ENCODE results near the gene EPS15.

EPS15 gene

DNA sequence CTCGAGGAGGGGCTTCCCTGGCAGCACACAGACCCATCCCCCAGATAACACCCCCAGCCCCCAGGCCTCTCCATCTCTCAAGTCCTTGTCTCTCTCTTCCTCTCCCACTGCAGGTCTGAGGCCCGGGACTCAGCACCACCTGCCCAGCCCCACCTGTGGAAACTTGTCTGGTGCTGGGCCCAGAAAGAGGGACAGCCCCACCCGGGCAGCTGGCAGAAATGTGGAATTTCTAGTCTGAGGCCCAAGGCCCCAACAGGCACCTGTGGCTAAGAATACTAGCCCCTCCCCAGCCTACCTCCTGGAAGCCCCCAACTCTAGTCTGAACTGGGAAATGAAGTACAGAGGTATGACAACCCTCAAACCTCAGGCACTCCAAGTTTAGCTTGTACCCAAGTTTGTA, 204.1 kb downstream of the EPS15 start:
- H3K4me3 ChIP-seq: no peak overlapping the region
- TF ChIP-seq, protein P1, sequence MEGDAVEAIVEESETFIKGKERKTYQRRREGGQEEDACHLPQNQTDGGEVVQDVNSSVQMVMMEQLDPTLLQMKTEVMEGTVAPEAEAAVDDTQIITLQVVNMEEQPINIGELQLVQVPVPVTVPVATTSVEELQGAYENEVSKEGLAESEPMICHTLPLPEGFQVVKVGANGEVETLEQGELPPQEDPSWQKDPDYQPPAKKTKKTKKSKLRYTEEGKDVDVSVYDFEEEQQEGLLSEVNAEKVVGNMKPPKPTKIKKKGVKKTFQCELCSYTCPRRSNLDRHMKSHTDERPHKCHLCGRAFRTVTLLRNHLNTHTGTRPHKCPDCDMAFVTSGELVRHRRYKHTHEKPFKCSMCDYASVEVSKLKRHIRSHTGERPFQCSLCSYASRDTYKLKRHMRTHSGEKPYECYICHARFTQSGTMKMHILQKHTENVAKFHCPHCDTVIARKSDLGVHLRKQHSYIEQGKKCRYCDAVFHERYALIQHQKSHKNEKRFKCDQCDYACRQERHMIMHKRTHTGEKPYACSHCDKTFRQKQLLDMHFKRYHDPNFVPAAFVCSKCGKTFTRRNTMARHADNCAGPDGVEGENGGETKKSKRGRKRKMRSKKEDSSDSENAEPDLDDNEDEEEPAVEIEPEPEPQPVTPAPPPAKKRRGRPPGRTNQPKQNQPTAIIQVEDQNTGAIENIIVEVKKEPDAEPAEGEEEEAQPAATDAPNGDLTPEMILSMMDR (IDR thresholded peaks at IDR 0.05): no peak
- H3K27ac ChIP-seq: no peak overlapping the region
- no peak for DNase-seq (ENCODE audit: low spot score)

DNA sequence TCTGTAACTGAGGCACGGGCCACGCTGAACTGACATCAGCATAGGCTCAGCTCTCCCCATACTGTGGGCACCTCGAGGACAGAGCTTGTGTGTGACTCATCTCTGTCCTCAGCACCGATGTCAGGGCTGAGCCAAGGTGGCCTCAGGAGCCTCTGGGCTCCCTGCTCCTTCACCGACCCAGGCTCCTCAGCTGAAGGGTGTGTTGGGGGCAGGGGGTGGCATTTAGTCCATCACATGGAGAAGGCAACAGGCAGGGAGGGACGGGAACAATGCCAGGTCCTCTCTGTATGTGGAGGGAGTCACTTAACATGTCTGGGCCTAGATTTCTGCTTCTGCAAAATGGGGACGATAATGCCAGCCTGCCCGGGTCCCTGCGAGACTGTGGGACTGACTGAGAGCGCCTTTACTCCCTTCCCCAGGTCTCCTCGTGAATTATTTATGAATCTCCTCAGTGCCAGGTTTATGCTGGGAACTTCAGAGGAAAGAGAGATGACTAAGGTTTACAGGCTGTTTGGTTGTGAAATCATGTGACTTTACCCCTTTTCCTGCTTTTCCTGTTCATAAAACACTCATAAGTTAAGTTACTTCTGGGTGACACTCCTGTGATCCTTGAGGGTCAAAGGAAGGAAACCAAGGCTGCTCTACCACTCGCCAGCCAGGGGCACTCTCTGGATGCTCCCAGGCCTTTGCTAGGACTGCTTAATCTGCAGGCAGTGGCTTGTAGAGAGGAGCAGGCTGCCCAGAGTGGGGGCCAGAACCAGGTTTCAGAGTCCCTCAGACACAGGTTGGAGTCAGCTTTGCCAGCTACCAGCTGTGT, 204.9 kb downstream of the EPS15 start:
- TF ChIP-seq, protein P1 (IDR thresholded peaks at IDR 0.05): no peak
- no peak for DNase-seq (ENCODE audit: low spot score)
- H3K27ac ChIP-seq: no peak overlapping the region
- no peak overlapping the region for H3K4me3 ChIP-seq

DNA sequence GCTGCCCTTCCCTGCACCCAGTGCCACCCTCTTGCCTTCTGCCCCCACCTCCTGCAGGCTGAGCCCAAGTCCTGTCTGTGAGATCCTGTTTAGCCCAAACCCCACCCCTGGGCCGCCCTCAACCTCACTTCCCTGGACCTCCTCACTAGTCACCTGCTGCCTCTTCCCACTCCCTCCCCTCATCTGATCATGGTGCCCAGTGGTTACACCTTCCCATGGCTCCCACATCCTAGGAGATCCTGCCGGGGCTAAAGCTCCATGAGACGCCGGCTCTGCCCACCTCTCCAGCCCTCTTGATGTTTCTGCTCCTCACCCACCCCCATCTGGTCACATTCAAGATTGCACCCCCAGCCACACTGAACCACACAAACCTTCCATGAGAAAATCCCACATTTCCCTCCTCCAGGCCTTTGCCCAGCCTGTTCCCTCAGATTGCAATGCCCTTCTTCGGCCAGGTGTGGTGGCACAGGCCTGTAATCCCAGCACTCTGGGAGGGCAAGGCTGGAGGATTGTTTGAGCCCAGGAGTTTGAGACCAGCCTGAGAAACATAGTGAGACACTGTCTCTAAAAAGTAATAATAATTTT, 205.7 kb downstream of the EPS15 start:
- no peak for DNase-seq (ENCODE audit: low spot score)
- Histone ChIP-seq H3K4me3 (no peak overlapping the region), H3K27ac (no peak overlapping the region)
- TF ChIP-seq, protein P1 (IDR thresholded peaks at IDR 0.05): no peak

DNA sequence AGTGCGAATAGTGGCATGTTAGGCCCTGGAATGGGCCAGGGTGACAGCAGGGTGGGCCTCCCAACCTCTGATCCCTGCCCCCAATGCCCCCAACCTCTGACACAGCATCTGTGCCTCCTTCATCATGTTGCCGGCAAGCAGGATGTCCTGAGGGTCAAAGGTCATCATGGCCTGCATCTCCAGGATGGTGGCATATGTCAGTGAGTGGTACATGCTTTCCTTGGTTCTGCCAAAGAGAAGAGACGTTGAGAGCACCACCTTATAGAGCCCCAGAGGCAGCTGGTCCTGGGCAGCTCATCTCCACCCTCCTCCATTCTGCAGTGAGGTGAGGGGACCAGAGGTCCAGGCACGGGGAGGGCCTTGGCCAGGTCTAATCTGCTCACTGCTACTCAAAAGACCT, 206.3 kb downstream of the EPS15 start:
- H3K27ac ChIP-seq: no peak overlapping the region
- TF ChIP-seq, protein P1 (IDR thresholded peaks at IDR 0.05): no peak
- no peak for DNase-seq (ENCODE audit: low spot score)
- H3K4me3 ChIP-seq: no peak overlapping the region

DNA sequence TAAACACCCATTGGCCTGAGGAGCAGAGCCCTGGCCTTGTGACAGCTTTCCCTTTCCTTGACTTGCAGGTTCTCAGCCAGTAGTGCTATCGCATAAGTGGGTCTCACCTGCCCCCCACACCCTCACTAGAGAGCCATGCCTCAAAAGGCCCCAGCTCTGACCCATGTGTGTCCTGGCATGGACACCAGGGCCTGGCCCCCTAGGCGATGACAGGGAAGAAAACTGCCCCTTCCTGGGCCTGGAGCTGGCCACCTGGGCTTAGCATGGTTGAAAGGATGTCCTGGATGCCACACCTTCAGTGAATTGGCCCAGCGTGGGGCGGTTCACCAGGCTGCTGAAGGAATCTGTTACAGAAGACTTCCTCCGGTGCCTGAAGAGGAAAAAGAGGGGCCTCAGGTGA, 207.2 kb downstream of the EPS15 start:
- Histone ChIP-seq H3K4me3 (no peak overlapping the region), H3K27ac (no peak overlapping the region)
- TF ChIP-seq, protein P1 (IDR thresholded peaks at IDR 0.05): no peak
- no peak for DNase-seq (ENCODE audit: low spot score)

DNA sequence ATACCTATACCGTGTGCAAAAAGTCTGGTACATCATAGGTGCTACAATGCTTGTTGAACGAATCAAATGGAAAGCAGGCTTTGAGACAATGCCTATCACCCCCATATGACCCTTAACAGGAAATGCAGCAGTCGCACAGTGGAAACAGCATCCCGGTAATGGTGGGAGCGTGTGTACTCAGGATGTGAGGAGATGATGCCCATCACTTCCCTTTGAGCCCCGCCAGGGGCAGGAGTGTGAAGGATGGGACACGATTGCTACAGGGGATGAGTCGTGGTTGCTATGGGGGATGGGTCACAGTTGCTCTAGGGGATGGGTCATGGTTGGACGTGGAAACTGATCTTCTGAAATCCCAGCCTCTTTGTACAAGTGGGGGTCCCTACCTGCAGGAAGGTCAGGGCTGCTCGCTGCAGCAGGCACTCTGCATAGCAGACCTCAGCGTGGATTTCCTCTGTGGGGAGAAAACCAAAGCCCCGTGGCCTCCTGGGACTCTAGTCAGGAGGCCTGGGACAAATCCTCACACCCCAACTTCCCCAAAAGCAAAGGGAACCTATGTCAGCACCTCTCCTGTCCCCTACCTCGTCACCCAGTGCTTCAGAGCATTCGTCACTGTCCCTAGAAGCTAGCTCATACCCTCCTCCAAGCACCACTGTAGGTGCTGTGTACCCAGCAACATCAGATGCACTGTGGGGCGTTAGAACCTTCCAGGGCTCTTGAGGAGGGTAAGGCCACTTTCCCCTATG, 208.0 kb downstream of the EPS15 start:
- TF ChIP-seq, protein P1 (IDR thresholded peaks at IDR 0.05): no peak
- Histone ChIP-seq H3K27ac (no peak overlapping the region), H3K4me3 (no peak overlapping the region)
- no peak for DNase-seq (ENCODE audit: low spot score)

All from coronary artery (tissue), 2 donors.